CD4-positive, alpha-beta T cell treated with Interleukin-15 for 4 hours (primary cell): ENCODE results near the gene HINFP.
A peak's percentile ranks its signal among the peaks of the same experiment; 100 is the strongest.
"Not testable (repeated sequence)": the region's sequence is repeated elsewhere in the genome, so short reads cannot be mapped to it uniquely, and the experiment has no call there.

ENCODE experiments used
- DNase-seq: peaks from one replicate; pipeline ENCODE4 v3.0.0-alpha.2; 2020; ENCODE audit warnings: low spot score

Gene HINFP

GRCh38 chr11:119117004-119117706 lies 4.2 kb upstream of the HINFP start:
- DNase-seq, result no peak

GRCh38 chr11:119118227-119118626 lies 3.2 kb upstream of the HINFP start:
- DNase-seq, result no peak

- no peak for DNase-seq
Observed at GRCh38 chr11:119118946-119119345, 2.4 kb upstream of the HINFP start.

GRCh38 chr11:119120639-119121007 lies 757 bp upstream of the HINFP start:
- DNase-seq, result no peak

GRCh38 chr11:119121811-119122124 lies 388 bp downstream of the HINFP start:
- DNase-seq, result no peak

GRCh38 chr11:119125821-119126220 lies 4.4 kb downstream of the HINFP start:
- no peak for DNase-seq

- DNase-seq, result no peak
Observed at GRCh38 chr11:119126675-119127268, 5.4 kb downstream of the HINFP start.

GRCh38 chr11:119130662-119131061 lies 9.3 kb downstream of the HINFP start:
- DNase-seq, result no peak

GRCh38 chr11:119134389-119134978 lies 13.1 kb downstream of the HINFP start:
- DNase-seq, result no peak

- DNase-seq, result not testable (repeated sequence)
Observed at GRCh38 chr11:119139276-119139675, 17.9 kb downstream of the HINFP start.

- peak; percentile 18 for DNase-seq
Observed at GRCh38 chr11:119144825-119145486, 23.6 kb downstream of the HINFP start.

- DNase-seq, result no peak
Observed at GRCh38 chr11:119145551-119145950, 24.2 kb downstream of the HINFP start.

- no peak for DNase-seq
Observed at GRCh38 chr11:119147604-119148333, 26.4 kb downstream of the HINFP start.

- no peak for DNase-seq
Observed at GRCh38 chr11:119148720-119149017, 27.3 kb downstream of the HINFP start.

- no peak for DNase-seq
Observed at GRCh38 chr11:119149018-119149785, 27.8 kb downstream of the HINFP start, which contains the start of gene ABCG4. Gene ABCG4, plus strand, starts transcription at chr11:119149052. Its CDS starts 914 bp downstream, at chr11:119149966.

GRCh38 chr11:119149786-119150275 lies 28.5 kb downstream of the HINFP start:
- no peak for DNase-seq

- DNase-seq, result no peak
Observed at GRCh38 chr11:119152043-119152442, 30.7 kb downstream of the HINFP start.

- DNase-seq, result no peak
Observed at GRCh38 chr11:119152604-119153003, 31.2 kb downstream of the HINFP start.

GRCh38 chr11:119153049-119153818 lies 31.9 kb downstream of the HINFP start:
- DNase-seq, result no peak

- DNase-seq, result no peak
Observed at GRCh38 chr11:119154178-119154577, 32.8 kb downstream of the HINFP start.
